Mesodermal cell (in vitro differentiated cells): ENCODE measurements around the gene SLC38A11. TPM values are rescaled to one million over a fixed set of nuclear protein-coding genes. Genes with fewer than 3 reads are reported as not detected.
"Not testable (repeated sequence)": the region's sequence is repeated elsewhere in the genome, so short reads cannot be mapped to it uniquely, and the experiment has no call there.

Experiments used
- H3K27ac ChIP-seq: 2 replicates; pipeline ENCODE4 v1.7.0; 2013; ENCODE audit warnings: mild to moderate bottlenecking, low read depth, low read length, moderate library complexity; ENCODE audit not compliant: severe bottlenecking
- H3K36me3 ChIP-seq: 2 replicates; pipeline ENCODE4 v1.7.1; 2013; ENCODE audit warnings: mild to moderate bottlenecking, low read length, moderate library complexity; ENCODE audit not compliant: control insufficient read depth, insufficient read depth
- H3K4me1 ChIP-seq: one replicate; pipeline ENCODE4 v1.7.1; 2013; ENCODE audit warnings: mild to moderate bottlenecking, low read length; ENCODE audit not compliant: insufficient read depth, control insufficient read depth, poor library complexity, severe bottlenecking
- H3K4me3 ChIP-seq: 2 replicates; pipeline ENCODE4 v1.7.0; 2013; ENCODE audit warnings: low read length, control low read depth, mild to moderate bottlenecking; ENCODE audit not compliant: insufficient read depth, poor library complexity, severe bottlenecking; ENCODE audit errors: extremely low read depth
- H3K9me3 ChIP-seq: 2 replicates; pipeline ENCODE4 v1.7.1; 2013; ENCODE audit warnings: mild to moderate bottlenecking, low read length, moderate library complexity; ENCODE audit not compliant: control insufficient read depth
- WGBS, 2 experiments: methylation state at CpG; one replicate each; pipeline ENCODE4 v1.1.5; 2013; ENCODE audit warnings: missing lambda C conversion rate in 2 of 2; ENCODE audit not compliant: insufficient coverage in 2 of 2; 5-methylcytosine and 5-hydroxymethylcytosine counted together
- polyA plus RNA-seq, 2 experiments: library from polyadenylated mRNA; stranded (reverse); fragments of 50-300 nt; gene quantifications; one replicate each; pipeline ENCODE4 v1.2.3, GENCODE V29; 2013

The SLC38A11 gene, protein sequence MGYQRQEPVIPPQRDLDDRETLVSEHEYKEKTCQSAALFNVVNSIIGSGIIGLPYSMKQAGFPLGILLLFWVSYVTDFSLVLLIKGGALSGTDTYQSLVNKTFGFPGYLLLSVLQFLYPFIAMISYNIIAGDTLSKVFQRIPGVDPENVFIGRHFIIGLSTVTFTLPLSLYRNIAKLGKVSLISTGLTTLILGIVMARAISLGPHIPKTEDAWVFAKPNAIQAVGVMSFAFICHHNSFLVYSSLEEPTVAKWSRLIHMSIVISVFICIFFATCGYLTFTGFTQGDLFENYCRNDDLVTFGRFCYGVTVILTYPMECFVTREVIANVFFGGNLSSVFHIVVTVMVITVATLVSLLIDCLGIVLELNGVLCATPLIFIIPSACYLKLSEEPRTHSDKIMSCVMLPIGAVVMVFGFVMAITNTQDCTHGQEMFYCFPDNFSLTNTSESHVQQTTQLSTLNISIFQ
- polyA plus RNA-seq (2013, experiment 1 of 2) = not detected
- not detected for polyA plus RNA-seq (2013, experiment 2 of 2)

DNA sequence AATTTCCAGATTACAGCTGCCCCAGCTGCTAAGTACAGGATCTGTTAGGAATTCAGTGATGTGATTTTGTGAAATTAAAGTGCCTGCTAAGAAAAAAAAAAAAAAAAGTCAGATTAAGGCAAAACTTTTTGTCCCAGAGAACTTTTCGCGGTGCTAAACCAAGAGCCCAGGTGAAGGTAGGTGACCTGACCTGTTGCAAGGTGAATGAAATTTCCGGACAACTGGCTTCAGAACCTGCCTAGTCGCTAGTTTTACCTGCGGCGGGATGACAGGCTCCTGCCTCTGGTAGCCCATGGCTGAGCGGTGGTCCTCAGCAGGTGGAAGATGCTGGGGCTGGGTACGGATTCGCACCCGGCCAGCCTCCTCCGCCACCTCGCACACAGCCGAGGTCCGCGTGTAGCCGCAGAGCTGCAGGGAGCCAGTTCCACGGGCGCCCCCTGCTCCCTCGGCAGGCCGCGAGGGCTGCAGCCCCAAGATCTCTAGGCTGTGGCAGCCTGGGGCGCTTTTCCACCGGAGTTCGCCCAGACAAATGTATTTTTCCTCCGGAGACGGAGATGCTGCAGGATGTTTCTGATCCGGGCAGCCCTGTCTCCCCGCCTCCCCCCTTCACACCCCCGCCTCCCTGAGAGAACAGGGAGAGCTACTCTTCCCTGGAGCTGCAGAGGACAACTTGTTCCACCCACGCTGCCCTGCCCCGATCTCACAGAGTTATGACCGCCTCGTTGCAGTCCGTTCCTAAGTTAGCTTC, at the start of gene SLC38A11:
TSS of gene SLC38A11 (minus strand) at position 572 of the 748 bp plus-strand sequence. CDS start at position 294, 278 bp downstream.
- Histone ChIP-seq H3K4me1 (no peaks in the 10 kb centered on the region), H3K36me3 (no peaks in the 10 kb centered on the region), H3K4me3 (no peak within 1 kb of the TSS), H3K9me3 (no peaks in the 10 kb centered on the region), H3K27ac (no peak within 1 kb of the TSS)
- WGBS, 2 experiments = 91 to 93% methylated on average over 29 to 30 of the region's 34 CpGs

DNA sequence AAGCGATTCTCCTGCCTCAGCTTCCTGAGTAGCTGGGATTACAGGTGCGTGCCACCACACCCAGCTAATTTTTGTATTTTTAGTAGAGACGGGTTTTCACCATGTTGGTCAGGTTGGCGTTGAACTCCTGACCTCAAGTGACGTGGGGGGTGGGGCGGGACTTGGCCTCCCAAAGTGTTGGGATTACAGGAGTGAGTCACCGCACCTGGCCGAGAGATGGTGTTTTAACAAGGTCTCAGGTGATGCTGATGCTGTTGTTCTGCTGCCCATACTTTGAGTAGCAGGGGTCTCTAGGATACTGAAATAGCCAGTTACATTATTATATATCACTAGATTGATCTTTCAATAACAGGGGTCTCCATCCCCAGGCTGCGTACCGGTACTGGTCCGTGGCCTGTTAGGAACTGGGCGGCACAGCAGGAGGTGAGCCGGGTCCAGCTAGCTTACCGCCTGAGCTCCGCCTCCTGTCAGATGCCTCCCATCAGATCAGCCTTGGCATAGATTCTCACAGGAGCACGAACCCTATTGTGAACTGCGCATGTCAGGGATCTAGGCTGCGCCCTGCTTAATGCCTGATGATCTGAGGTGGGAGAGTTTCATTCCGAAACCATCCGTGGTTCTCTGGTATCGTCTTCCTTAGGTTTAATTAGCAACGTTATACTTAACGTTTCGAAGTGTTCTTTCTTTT, 48.3 kb upstream of the SLC38A11 start:
- no peaks in the 10 kb centered on the region for H3K36me3 ChIP-seq
- H3K9me3 ChIP-seq = no peaks in the 10 kb centered on the region
- H3K4me3 ChIP-seq = no peak overlapping the region
- no peaks in the 10 kb centered on the region for H3K4me1 ChIP-seq
- WGBS, 2 experiments = 93% methylated on average over 20 to 21 of the region's 24 CpGs
- H3K27ac ChIP-seq = no peak overlapping the region

DNA sequence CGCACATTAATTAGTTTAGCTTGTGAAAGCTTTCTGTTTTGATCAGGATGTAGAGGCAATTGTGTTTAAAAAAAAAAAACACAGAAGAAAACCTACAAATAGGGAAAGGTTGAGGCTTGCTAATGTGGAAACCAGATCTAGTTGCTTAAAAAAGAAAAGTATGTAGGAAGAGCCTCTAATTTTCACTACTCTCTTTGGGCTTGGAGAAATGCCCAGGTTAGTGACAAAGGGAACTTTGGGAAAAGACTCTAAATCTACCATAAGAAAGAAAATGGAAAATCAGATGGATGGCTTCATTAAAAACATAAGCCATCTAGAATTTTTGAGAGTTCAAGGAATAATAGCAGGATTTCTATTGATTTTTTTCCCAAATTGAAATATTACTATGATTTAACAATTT, 47.3 kb upstream of the SLC38A11 start:
- no peak overlapping the region for H3K27ac ChIP-seq

DNA sequence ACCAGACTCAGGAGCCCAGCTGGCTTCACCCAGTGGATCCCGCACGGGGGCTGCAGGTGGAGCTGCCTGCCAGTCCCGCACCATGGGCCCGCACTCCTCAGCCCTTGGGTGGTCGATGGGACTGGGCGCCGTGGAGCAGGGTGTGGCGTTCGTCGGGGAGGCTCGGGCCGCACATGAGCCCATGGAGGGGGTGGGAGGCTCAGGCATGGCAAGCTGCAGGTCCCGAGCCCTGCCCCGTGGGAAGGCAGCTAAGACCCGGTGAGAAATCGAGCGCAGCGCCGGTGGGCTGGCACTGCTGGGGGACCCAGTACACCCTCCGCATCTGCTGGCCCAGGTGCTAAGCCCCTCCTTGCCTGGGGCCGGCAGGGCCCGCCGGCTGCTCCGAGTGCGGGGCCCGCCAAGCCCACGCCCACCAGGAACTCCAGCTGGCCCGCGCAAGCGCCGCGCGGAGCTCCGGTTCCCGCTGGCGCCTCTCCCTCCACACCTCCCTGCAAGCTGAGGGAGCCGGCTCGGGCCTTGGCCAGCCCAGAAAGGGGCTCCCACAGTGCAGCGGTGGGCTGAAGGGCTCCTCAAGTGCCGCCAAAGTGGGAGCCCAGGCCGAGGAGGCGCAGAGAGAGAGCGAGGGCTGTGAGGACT, 39.5 kb upstream of the SLC38A11 start:
- whole genome bisulfite sequencing, 2 experiments = 97 to 99% methylated on average over 9 to 31 of the region's 43 CpGs

More for the DNA sequence above, 47.3 kb upstream of the SLC38A11 start:
- Histone ChIP-seq H3K36me3 (no peaks in the 10 kb centered on the region), H3K4me3 (no peak overlapping the region), H3K9me3 (no peaks in the 10 kb centered on the region), H3K4me1 (no peaks in the 10 kb centered on the region)
- WGBS, 2 experiments = no CpG with 5 or more reads among the region's 1 CpG

DNA sequence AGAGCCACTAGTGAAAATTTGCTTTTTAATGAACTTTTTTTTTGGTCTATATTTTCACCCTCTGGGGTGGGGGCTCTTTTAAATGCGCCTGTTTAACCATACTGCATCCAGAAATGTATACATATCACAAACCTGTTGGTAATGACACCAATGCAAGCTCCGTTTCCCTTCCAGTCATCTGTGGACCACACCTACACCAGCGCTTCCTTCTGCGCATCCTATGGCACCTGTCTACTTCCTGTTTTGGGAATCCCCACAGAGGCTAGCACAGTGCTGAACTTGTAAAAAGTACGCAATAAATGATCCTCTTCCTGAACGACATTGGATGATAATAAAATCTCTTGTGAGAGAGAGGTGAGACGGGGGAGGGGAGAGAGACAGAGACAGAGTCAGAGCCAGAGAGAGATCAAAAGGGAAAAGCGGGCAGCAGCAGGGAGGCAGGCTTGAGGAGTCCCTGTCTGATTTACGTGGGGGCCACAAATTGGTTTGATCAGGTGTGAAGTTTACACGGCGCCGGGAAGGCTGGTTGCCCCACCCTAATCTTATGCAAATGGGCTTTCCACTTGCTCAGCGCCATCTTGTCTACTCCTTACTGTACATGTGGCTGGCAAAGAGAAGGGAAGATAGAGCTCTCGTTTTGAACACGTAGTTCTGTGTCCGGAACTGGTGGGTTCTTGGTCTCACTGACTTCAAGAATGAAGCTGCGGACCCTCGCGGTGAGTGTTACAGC, 38.1 kb upstream of the SLC38A11 start:
- no peaks in the 10 kb centered on the region for H3K9me3 ChIP-seq
- no peak overlapping the region for H3K27ac ChIP-seq
- no peaks in the 10 kb centered on the region for H3K36me3 ChIP-seq
- peaks cover 18% of the 10 kb centered on the region for H3K4me1 ChIP-seq
- 94% methylated on average over 14 to 16 of the region's 19 CpGs for WGBS, 2 experiments
- no peak overlapping the region for H3K4me3 ChIP-seq

More for the DNA sequence above, 39.5 kb upstream of the SLC38A11 start:
- H3K9me3 ChIP-seq, H3K4me3 ChIP-seq, H3K27ac ChIP-seq, H3K36me3 ChIP-seq: not testable (repeated sequence)
- H3K4me1 ChIP-seq = peaks cover 18% of the 10 kb centered on the region

DNA sequence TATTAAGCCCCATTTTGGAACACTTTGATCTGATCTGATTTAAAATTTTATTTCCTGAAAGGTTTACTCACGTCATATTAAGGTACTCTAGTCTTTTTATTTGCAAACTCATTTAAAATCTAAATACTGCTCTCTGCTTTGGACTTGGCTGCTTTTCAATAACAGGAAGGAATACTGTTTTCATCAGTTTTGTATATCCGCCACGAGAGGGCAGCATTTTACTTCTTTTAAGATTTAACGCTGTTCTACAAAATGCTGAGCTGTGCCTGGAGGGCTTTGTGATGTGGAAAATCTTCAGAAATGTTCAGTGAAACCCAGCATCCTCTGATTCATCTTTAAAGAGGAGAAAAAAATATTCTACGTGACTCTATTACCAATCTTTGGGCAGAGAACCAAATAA, 37.5 kb upstream of the SLC38A11 start:
- H3K4me3 ChIP-seq = no peak overlapping the region
- H3K27ac ChIP-seq = no peak overlapping the region
- H3K4me1 ChIP-seq = peaks cover 18% of the 10 kb centered on the region
- no peaks in the 10 kb centered on the region for H3K9me3 ChIP-seq
- no peaks in the 10 kb centered on the region for H3K36me3 ChIP-seq
- WGBS, 2 experiments = 0% methylated on average over 1 of the region's 5 CpGs; no CpG with 5 or more reads in 1 of the 2 experiments

DNA sequence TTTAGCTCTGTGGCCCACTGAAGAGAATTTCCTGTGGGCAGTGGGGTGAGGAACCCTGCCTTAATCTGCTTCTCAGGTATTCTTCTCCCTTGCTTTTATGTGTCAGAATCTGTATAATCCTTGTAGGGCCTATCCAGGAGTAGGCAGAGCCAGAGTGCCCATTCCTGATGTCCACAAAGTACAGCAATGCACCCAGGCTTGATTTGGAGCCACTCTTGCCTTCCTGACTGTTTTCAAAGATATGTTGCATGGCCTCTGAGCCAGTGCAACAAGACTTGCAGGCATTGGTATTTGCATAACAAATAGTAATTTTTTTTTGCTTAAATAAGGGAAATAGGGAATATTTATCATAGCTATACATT, 36.7 kb upstream of the SLC38A11 start:
- H3K36me3 ChIP-seq, H3K4me3 ChIP-seq, H3K27ac ChIP-seq, H3K9me3 ChIP-seq: not testable (repeated sequence)
- peaks cover 18% of the 10 kb centered on the region for H3K4me1 ChIP-seq

DNA sequence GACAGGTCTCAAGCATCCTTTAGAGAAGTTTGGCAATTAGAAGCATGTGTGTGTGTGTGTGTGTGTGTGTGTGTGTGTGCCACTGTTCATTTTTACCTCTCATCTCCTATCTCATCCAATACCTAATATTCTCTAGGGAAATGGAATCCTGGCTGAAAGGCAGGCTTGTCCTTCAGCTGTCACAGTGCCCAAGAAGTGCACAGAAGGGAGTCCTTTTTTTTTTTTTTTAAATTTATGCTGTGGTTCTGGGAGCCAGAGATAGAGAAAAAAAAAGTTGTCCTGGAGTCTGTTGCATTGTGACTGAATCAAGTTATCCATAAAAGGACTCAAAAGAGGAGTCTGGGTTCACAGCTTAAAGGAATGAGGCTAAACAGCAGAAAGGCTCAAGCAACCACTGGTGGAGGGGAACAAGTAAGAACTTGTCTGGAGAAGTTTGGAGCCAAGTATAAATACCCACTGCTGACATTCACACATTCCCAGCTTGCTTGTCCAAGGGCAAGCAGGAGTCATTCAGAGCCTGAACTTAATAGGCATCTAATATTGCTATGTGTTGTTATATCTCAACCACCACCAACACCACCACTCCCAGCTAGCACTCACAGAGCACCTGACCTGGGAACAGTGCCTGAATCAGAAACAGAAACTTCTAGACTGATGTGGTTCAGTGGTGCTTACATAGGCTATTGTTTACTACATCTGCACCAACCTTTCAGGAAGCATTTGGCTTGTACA, 36.2 kb upstream of the SLC38A11 start:
- not testable (repeated sequence) for H3K36me3 ChIP-seq, H3K4me3 ChIP-seq, H3K9me3 ChIP-seq
- Histone ChIP-seq H3K4me1 (peaks cover 18% of the 10 kb centered on the region), H3K27ac (peak overlapping the region; percentile 49)

DNA sequence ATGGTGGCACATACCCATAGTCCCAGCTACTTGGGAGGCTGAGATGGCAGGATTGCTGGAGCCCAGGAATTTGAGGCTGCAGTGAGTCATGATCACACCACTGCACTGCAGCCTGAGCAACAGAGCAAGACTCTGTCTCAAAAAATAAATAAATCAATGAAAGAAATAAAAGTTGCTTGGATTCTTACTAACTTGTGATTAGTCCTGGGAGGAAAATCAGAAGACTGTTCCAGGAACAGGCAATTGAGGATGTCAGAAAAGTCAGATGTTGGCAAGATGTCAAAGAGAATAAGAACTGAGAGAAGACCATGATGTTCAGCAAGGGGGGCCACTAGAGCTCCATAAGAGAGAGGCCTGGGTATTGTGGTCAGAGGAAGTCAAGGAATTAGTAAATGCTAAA, 35.6 kb upstream of the SLC38A11 start:
- H3K9me3 ChIP-seq, H3K36me3 ChIP-seq, H3K4me3 ChIP-seq: not testable (repeated sequence)
- Histone ChIP-seq H3K27ac (peak overlapping the region; percentile 49), H3K4me1 (peaks cover 18% of the 10 kb centered on the region)
